Left cardiac atrium (tissue), 4 donors: ENCODE measurements around the gene SLC39A11. TPM values are rescaled to one million over a fixed set of nuclear protein-coding genes. Genes with fewer than 3 reads are reported as not detected.
"Not testable (repeated sequence)": the region's sequence is repeated elsewhere in the genome, so short reads cannot be mapped to it uniquely, and the experiment has no call there.

Source experiments
- ATAC-seq, 2 donors: fragments of 200-7000 bp; cut with Tn5 transposase; one replicate each; pipeline ENCODE4 v1.9.1; 2020; ENCODE audit warnings: mild to moderate bottlenecking in 2 of 2, moderate library complexity in 2 of 2
- DNase-seq: peaks from one replicate; pipeline ENCODE4 v3.0.0-alpha.2; 2020
- intact Hi-C, 2 donors: fragments of 100-400 bp; cut with DNase I; formaldehyde crosslinking; loops; one replicate each; pipeline versions ENCODE4 v1.14.1 to v1.15.1; 2022 to 2023
- total RNA-seq, 2 donors: library from RNA; stranded (reverse); fragmentation: NEBNext Ultra II Directional; extraction: Animal tissue kit (Norgen Biotek cat#: 25700); gene quantifications; one replicate each; pipeline ENCODE4 v1.2.1, GENCODE V29; 2021
- donor health status: DM: no; HTN: yes; CAD: no.
- donor health status: DM: no; HTN: yes; CAD: no; lungs with severe emphysema.
- donor health status: DM: yes; HTN: yes; CAD: no.
- donor health status: Dilated cardiomyopathy.

The SLC39A11 gene
- total RNA-seq, 2 donors from 2014 or later = 11.3 to 11.7 TPM

- DNase-seq (no peak), ATAC-seq (no peak)
- intact Hi-C loops = no loop called here
These were observed 67.4 kb downstream of the SLC39A11 start for GRCh38 chr17:73025041-73025560.

- ATAC-seq (no peak), DNase-seq (no peak)
- intact Hi-C loops = no loop called here
These were observed 68.7 kb downstream of the SLC39A11 start for GRCh38 chr17:73023759-73024158.

DNA sequence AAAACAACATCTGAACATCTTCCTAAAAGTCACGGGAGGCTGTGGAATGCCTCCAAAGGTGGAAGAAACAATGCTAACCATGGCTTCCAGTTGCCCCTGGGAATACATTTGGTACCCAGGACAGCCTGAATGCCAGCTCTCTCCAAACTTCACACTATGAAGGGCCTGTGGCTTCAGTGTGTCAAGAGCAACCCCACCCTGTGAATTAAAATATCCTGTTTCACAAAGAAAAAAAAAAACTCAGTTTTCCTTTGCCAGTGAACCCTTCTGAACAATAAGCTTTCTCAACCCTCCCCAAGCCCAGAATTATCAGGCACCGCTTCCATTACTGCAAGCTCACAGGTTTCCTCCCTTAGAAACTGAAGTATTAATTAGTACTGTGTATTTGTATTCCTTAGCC lies 69.8 kb downstream of the SLC39A11 start:
- ATAC-seq = no peak
- no peak for DNase-seq
- intact Hi-C loops = no loop called here

DNA sequence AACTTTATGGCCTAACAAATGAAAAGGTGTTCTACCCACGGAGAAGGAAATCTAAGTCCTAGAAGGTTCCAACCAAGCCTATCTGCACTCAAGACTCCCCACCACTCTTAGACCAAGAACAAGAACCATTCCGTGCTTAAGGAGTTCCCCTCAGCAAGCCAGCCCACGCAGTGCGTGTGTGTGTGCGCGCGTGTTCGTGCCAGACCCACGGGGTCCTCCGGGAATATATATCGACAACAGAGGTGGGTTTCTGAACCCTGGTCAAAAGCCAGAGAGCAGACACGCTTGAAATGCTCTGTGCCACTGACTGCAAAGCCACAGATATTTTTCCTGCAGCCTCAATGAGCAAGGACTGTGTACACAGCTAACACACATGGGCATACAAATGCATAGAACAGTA lies 70.7 kb downstream of the SLC39A11 start:
- DNase-seq = no peak
- intact Hi-C loops = no loop called here
- ATAC-seq = no peak

- DNase-seq (no peak), ATAC-seq (no peak)
- intact Hi-C loops = no loop called here
These were observed 72.4 kb downstream of the SLC39A11 start for GRCh38 chr17:73020110-73020509.

DNA sequence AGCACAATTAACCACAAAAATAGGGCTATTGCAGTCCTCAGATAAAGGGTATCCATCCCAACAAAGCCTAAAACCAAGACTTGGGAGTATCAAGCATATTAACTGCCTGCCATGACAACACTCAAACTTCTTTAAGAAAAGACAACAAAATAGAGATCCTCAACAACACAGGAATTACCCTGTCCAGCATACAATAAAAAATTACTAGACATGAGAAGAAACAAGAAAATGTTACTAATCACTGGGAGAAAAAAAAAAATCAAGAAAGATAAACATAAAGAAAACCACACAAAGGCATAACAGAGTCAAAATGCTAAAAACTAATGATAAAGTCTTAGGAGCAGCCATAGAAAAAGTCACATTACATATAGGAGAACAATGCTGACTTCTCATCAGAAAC lies 73.9 kb downstream of the SLC39A11 start:
- DNase-seq (no peak), ATAC-seq (no peak)
- intact Hi-C loops = no loop called here

GRCh38 chr17:73017658-73018057 lies 74.8 kb downstream of the SLC39A11 start:
- no peak for ATAC-seq
- intact Hi-C loops = no loop called here
- DNase-seq = no peak

DNA sequence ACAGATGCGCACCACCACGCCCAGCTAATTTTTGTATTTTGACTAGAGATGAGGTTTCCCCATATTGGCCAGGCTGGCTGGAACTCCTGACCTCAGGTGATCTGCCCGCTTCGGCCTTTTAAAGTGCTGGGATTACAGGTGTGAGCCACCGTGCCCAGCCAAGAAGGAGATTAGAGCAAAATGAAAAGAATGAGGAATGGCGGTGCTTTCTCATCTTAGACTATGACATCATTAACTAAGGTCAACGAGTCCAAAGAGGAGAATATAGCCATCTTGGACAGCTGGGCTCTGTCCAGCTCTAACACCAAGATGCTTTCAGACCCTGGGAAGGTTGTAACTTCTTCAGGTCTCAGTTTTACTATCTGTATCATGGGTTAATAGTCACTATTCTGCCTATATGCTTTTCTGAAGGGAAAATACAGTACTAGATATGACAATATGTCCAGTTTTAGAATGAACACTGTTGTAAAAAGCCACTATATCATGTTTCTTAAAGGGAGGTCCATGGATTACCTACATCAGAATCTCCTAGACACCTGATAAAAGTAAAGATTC lies 76.7 kb downstream of the SLC39A11 start:
- intact Hi-C loops = no loop called here
- ATAC-seq = no peak
- DNase-seq = no peak

DNA sequence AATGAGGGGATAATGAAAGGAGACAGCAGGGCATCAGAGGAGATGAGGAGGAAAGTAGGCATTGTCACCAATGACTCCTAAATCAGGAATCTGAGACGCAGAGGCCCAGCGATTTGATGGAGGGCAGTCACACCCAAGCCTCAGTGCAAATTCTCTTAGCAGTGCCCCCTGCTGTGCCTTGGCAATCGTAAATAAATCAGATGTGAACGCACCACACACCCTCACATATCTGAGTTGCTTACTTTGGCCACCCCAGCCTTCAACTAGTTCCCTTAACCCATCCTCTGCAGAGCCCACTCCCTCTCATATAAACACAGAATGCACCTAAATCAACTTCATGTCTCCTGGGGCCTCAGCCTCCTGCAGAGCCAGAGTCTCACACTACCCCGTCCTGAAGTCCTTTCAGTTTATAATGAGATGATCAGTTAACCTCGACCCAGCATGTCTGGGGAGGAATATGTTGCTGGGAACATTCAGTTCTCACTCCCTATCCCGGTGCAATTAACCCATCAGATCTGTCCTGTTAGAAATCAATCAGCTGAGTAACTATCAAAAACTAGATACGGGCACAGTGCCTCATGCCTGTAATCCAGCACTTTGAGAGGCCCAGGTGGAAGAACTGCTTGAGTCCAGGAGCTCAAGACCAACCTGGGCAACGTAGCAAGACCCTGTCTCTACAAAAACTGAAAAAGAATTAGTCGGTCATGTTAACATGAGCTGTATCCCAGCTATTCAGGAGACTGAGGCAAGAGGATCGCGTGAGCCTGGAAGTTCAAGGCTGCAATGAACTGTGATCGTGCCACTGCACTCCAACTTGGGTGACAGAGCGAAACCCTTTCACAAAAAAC lies 78.4 kb downstream of the SLC39A11 start:
- DNase-seq = no peak
- ATAC-seq = no peak
- intact Hi-C loops = no loop called here

DNA sequence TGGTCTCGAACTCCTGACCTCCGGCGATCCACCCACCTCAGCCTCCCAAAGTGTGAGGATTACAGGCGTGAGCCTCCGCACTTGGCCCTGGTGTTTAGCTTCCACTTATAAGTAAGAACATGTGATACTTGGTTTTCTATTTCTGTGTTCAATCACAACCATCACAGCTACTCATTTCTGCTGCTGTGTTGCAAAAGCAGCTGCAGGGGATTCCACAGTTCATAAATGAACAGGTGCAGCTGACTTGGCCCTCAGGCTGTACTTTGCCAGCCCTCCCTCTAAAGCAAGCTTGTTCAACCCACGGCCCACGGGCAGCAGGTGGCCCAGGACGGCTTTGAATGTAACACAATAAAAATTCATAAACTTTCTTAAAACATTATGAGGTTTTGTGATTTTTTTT lies 79.2 kb downstream of the SLC39A11 start:
- no peak for DNase-seq
- intact Hi-C loops = no loop called here
- no peak for ATAC-seq

- peak; percentile 40 for DNase-seq
These were observed 81.4 kb downstream of the SLC39A11 start for GRCh38 chr17:73011016-73011486.

GRCh38 chr17:73010414-73010813 lies 82.1 kb downstream of the SLC39A11 start:
- ATAC-seq (no peak), DNase-seq (no peak)
- intact Hi-C loops = no loop called here

More at GRCh38 chr17:73011016-73011486, 81.4 kb downstream of the SLC39A11 start:
- peak in 1 of 2 donors; percentile 27 for ATAC-seq
- intact Hi-C loops = no loop called here

GRCh38 chr17:73007407-73007806 lies 85.1 kb downstream of the SLC39A11 start:
- ATAC-seq (peak in 1 of 2 donors; percentile 86), DNase-seq (no peak)
- intact Hi-C loops = no loop called here

DNA sequence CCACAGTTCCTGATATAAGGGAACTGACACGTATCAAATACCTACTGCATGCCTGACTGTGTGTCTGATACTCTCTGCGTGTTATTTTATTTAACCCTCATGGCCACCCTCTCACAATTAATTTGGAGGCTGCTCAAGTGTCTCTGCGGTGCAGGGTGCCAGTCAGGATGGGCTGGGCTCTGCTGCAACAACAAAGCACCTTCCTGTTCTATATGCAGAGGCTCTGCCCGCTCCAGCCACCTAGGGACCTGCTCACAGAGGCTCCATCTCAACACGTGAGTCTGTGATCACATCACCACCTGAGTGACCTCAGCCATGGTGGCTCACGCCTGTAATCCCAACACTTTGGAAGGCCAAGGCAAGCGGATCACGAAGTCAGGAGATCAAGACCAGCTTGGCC lies 87.1 kb downstream of the SLC39A11 start:
- intact Hi-C loops = no loop called here
- no peak for ATAC-seq
- no peak for DNase-seq

DNA sequence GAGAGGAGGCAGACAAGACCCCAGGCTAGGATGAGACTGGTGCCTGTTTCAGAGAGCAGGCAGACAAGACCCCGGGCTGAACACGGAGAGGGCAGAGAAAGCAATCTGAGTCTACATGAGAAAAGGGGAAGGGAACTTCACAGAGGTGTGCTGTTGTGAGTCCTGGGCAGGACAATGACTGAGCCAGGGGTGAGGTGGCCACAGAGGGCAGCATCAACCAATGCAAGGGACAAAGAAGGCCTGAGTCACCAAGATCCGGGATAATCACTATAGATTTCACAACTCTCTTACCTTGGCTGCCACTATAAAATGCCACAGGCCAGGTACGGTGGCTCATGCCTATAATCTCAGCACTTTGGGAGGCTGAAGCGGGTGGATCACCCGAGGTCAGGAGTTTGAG lies 89.0 kb downstream of the SLC39A11 start:
- intact Hi-C loops = no loop called here
- no peak for ATAC-seq
- no peak for DNase-seq

DNA sequence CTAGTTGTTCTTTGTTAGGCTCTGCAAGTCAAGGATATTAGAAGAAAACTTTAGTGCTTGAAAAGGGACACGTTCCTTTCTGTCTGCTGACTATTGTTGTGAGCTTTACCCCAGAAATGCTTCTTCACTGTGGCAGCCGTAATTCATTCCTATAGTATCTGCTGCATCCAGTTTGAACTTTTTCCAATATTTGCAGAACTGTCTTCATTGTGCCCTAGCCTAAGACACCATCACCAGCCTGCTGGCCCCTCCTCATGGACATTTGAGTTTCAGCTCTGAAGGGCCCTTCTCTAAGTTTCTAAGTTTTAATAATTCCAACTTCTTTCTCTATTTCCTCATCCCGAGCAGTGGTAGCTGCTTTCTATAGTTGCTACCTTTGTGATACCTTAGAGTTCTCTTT lies 91.7 kb downstream of the SLC39A11 start:
- DNase-seq = no peak
- no peak for ATAC-seq
- intact Hi-C loops = no loop called here

GRCh38 chr17:72999474-72999873 lies 93.0 kb downstream of the SLC39A11 start:
- intact Hi-C loops, DNase-seq, ATAC-seq: not testable (repeated sequence)

- DNase-seq = no peak
- no peak for ATAC-seq
- intact Hi-C loops = no loop called here
These were observed 94.1 kb downstream of the SLC39A11 start for GRCh38 chr17:72998343-72998742.

DNA sequence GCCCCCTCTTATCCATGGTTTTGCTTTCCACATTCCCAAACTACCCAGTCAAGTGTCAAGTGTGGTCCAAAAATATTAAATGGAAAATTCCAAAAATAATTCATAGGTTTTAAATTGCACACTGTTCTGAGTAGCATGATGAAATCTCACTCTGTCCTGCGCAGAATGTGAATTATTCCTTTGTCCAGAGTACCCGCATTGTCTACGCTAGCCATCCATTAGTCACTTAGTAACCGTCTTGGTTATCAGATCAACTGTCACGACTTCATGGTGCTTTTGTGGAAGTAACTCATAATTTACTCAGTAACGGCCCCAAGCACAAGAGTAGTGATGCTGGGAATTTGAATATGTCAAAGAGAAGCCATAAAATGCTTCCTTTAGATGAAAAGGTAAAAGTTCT lies 94.9 kb downstream of the SLC39A11 start:
- no peak for ATAC-seq
- no peak for DNase-seq
- intact Hi-C loops = no loop called here

GRCh38 chr17:72996791-72997190 lies 95.7 kb downstream of the SLC39A11 start:
- intact Hi-C loops = no loop called here
- ATAC-seq = no peak
- no peak for DNase-seq
